Panc1 (cell line): ENCODE data around the gene TRIM68. TPM values are rescaled to one million over a fixed set of nuclear protein-coding genes. Genes with fewer than 3 reads are reported as not detected.
A peak's percentile ranks its signal among the peaks of the same experiment; 100 is the strongest.

Source experiments
- ATAC-seq: fragments of 200-7000 bp; cut with Tn5 transposase; 2 replicates; pipeline ENCODE4 v1.9.1; 2020; ENCODE audit warnings: mild to moderate bottlenecking, moderate library complexity
- BruUV-seq: library from RNA; stranded (reverse); fragments of 400-500 nt; replicated peaks from 2 replicates; lab custom pipeline; 2021; lab: Mats Ljungman, UMichigan
- CTCF ChIA-PET: fragments of 300-600 bp; sonication (Branson Sonifier 250); formaldehyde crosslinking; loops from one replicate; lab custom pipeline; 2022; ENCODE audit warnings: antibody characterized with exemption; lab: Charles Lee
- POLR2A ChIA-PET: fragments of 300-600 bp; sonication (Branson Sonifier 250); formaldehyde crosslinking; loops from one replicate; lab custom pipeline; 2022; ENCODE audit warnings: antibody characterized with exemption; lab: Charles Lee
- DNase-seq: peaks from one replicate; pipeline ENCODE4 v3.0.0-alpha.2; 2010; ENCODE audit warnings: low read depth, low spot score
- H3K27ac ChIP-seq: 2 replicates; pipeline ENCODE4 v1.5.1; 2011; ENCODE audit warnings: mild to moderate bottlenecking, low read length, inconsistent platforms
- H3K27me3 ChIP-seq: fragments of 200-500 bp; sonication (Bioruptor generic); 2 replicates; pipeline ENCODE4 v1.6.0; 2014; ENCODE audit warnings: low read length, inconsistent platforms; ENCODE audit not compliant: control insufficient read depth, insufficient read depth
- H3K36me3 ChIP-seq: fragments of 200-500 bp; sonication (Bioruptor generic); 2 replicates; pipeline ENCODE4 v1.5.1; 2014; ENCODE audit warnings: inconsistent platforms, mild to moderate bottlenecking, low read length, moderate library complexity; ENCODE audit not compliant: control insufficient read depth, insufficient read depth
- H3K4me1 ChIP-seq: 2 replicates; pipeline ENCODE4 v1.5.1; 2011; ENCODE audit warnings: inconsistent platforms, mild to moderate bottlenecking, low read length, moderate library complexity; ENCODE audit not compliant: control insufficient read depth, insufficient read depth
- H3K4me3 ChIP-seq, 2 experiments: 2 replicates each; pipeline ENCODE4 v1.5.1; 2011 to 2012; ENCODE audit warnings: low read depth in 2 of 2, low read length in 2 of 2, mild to moderate bottlenecking in 2 of 2, inconsistent platforms in 1 of 2, moderate library complexity in 1 of 2
- H3K9me3 ChIP-seq: fragments of 200-500 bp; sonication (Bioruptor generic); 2 replicates; pipeline ENCODE4 v1.5.1; 2014; ENCODE audit warnings: low read depth, mild to moderate bottlenecking, inconsistent platforms, low read length, moderate library complexity; ENCODE audit not compliant: control insufficient read depth, insufficient read depth
- POLR2AphosphoS5 ChIP-seq: IDR thresholded peaks from 2 replicates; pipeline ENCODE4 v1.6.1; 2012; ENCODE audit warnings: mild to moderate bottlenecking, low read depth, low read length, moderate library complexity
- SIN3A ChIP-seq: IDR thresholded peaks from 2 replicates; pipeline ENCODE4 v1.6.1; 2012; ENCODE audit warnings: low read depth, mild to moderate bottlenecking, low read length, moderate library complexity, borderline replicate concordance; ENCODE audit not compliant: insufficient read depth
- TCF7L2 ChIP-seq: IDR thresholded peaks from 2 replicates; pipeline ENCODE4 v1.6.1; 2011; ENCODE audit warnings: mild to moderate bottlenecking, low read depth, low read length, inconsistent platforms
- in situ Hi-C: cut with HindIII; loops from 2 replicates; pipeline ENCODE4 v1.10.0; 2016; ENCODE audit warnings: low sequenced_read_pairs, low pct_unique_long_range_greater_than_20kb
- intact Hi-C: fragments of 100-400 bp; cut with micrococcal nuclease; formaldehyde crosslinking; loops from one replicate; pipeline ENCODE4 v1.10.0; 2022; ENCODE audit not compliant: unreplicated experiment
- total RNA-seq: library from RNA; stranded (reverse); gene quantifications from one replicate; pipeline ENCODE4 v1.2.1, GENCODE V29; 2021; ENCODE audit not compliant: unreplicated experiment
- TF ChIP-seq, protein P1 (sequence below): fragments of 450-650 bp; IDR thresholded peaks from 2 replicates; pipeline ENCODE4 v1.5.1; 2017; ENCODE audit warnings: mild to moderate bottlenecking
- TF ChIP-seq, protein P2 (sequence below), 2 experiments: IDR thresholded peaks; 2 replicates each; pipeline ENCODE4 v1.6.1; 2011 to 2012; ENCODE audit warnings: low read depth in 2 of 2, control low read depth in 1 of 2, low read length in 1 of 2, mild to moderate bottlenecking in 1 of 2, moderate library complexity in 1 of 2; ENCODE audit not compliant: insufficient read depth in 1 of 2

TRIM68 gene
- total RNA-seq, 1 experiment from 2014 or later: 18.5 TPM

GRCh38 chr11:4610258-4610935 is 2.4 kb upstream of the TRIM68 start:
- TF ChIP-seq TCF7L2: no peak
- TF ChIP-seq, protein P1, sequence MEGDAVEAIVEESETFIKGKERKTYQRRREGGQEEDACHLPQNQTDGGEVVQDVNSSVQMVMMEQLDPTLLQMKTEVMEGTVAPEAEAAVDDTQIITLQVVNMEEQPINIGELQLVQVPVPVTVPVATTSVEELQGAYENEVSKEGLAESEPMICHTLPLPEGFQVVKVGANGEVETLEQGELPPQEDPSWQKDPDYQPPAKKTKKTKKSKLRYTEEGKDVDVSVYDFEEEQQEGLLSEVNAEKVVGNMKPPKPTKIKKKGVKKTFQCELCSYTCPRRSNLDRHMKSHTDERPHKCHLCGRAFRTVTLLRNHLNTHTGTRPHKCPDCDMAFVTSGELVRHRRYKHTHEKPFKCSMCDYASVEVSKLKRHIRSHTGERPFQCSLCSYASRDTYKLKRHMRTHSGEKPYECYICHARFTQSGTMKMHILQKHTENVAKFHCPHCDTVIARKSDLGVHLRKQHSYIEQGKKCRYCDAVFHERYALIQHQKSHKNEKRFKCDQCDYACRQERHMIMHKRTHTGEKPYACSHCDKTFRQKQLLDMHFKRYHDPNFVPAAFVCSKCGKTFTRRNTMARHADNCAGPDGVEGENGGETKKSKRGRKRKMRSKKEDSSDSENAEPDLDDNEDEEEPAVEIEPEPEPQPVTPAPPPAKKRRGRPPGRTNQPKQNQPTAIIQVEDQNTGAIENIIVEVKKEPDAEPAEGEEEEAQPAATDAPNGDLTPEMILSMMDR: no peak
- TF ChIP-seq SIN3A: no peak
- TF ChIP-seq, protein P2, sequence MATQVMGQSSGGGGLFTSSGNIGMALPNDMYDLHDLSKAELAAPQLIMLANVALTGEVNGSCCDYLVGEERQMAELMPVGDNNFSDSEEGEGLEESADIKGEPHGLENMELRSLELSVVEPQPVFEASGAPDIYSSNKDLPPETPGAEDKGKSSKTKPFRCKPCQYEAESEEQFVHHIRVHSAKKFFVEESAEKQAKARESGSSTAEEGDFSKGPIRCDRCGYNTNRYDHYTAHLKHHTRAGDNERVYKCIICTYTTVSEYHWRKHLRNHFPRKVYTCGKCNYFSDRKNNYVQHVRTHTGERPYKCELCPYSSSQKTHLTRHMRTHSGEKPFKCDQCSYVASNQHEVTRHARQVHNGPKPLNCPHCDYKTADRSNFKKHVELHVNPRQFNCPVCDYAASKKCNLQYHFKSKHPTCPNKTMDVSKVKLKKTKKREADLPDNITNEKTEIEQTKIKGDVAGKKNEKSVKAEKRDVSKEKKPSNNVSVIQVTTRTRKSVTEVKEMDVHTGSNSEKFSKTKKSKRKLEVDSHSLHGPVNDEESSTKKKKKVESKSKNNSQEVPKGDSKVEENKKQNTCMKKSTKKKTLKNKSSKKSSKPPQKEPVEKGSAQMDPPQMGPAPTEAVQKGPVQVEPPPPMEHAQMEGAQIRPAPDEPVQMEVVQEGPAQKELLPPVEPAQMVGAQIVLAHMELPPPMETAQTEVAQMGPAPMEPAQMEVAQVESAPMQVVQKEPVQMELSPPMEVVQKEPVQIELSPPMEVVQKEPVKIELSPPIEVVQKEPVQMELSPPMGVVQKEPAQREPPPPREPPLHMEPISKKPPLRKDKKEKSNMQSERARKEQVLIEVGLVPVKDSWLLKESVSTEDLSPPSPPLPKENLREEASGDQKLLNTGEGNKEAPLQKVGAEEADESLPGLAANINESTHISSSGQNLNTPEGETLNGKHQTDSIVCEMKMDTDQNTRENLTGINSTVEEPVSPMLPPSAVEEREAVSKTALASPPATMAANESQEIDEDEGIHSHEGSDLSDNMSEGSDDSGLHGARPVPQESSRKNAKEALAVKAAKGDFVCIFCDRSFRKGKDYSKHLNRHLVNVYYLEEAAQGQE (IDR thresholded peaks at IDR 0.05; ENCODE audit: insufficient read depth in 1 of 2, low read depth in 2 of 2, low read length in 1 of 2): no peak
- TF ChIP-seq POLR2AphosphoS5: no peak
- peak overlapping the region in 1 of 2 experiments; percentile 34; a peak in 2 of 4 replicates for H3K4me3 ChIP-seq
- ChIA-PET POLR2A (no interaction called here), CTCF (no interaction called here)
- intact Hi-C loops (no loop called here), in situ Hi-C loops (no loop called here)
- H3K27ac ChIP-seq: no peak overlapping the region
- no peaks in the 10 kb centered on the region for H3K36me3 ChIP-seq
- peaks cover 10% of the 10 kb centered on the region; the same call in 1 of the 2 replicates for H3K4me1 ChIP-seq
- ATAC-seq: no peak
- no TSS peak for BruUV-seq
- peaks cover 13% of the 10 kb centered on the region; the same call in 1 of the 2 replicates for H3K27me3 ChIP-seq
- DNase-seq: no peak
- H3K9me3 ChIP-seq: no peaks in the 10 kb centered on the region

DNA sequence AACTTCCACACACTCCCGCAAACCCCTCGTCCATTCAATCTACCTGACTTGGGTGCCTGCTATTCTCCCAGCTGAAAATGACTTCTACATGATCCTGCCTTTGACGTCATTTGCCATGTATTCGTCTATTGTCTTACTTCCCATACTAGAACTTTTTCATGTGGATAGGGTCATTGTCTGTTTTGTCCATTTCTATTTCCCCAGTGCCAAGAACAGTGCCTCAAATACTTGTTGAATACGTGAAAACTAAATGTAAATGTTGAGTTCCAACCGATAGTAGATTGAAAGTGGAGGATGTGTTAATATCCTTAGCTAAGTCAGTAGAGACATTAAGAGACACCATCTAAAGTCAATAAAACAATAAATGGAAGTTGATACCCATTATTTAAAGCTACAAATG is 935 bp downstream of the TRIM68 start:
- no peaks in the 10 kb centered on the region for H3K9me3 ChIP-seq
- no peaks in the 10 kb centered on the region; the same call in 1 of the 2 replicates for H3K27me3 ChIP-seq
- TSS peak; percentile 70 for BruUV-seq
- no peak for ATAC-seq
- H3K4me3 ChIP-seq: peak overlapping the region; percentile 67 to 79
- POLR2A ChIA-PET: interaction anchor here (0.6 kb wide), 1 partner anchor 381 kb away, joined by 3 read pairs; no protein-coding TSS in a partner anchor
- peaks cover 10% of the 10 kb centered on the region; the same call in 1 of the 2 replicates for H3K4me1 ChIP-seq
- in situ Hi-C loops (no loop called here), intact Hi-C loops (loop anchor here (10.0 kb wide), 1 partner anchor 422 kb away; no protein-coding TSS in a partner anchor)
- CTCF ChIA-PET: interaction anchor here (0.5 to 1.0 kb wide), 4 partner anchors 11 to 1756 kb away, joined by 3 to 5 read pairs (median 3); partner anchors contain the start of gene OR51D1
- H3K27ac ChIP-seq: peak overlapping the region; percentile 80
- TF ChIP-seq, protein P2 (IDR thresholded peaks at IDR 0.05; ENCODE audit: insufficient read depth in 1 of 2, low read depth in 2 of 2, low read length in 1 of 2): no peak
- TF ChIP-seq, protein P1: no peak
- TF ChIP-seq SIN3A (no peak), TCF7L2 (no peak), POLR2AphosphoS5 (no peak)
- no peak for DNase-seq
- no peaks in the 10 kb centered on the region for H3K36me3 ChIP-seq
